ENCODE results near the gene P2RY12.
A peak's percentile ranks its signal among the peaks of the same experiment; 100 is the strongest.

The P2RY12 gene

DNA sequence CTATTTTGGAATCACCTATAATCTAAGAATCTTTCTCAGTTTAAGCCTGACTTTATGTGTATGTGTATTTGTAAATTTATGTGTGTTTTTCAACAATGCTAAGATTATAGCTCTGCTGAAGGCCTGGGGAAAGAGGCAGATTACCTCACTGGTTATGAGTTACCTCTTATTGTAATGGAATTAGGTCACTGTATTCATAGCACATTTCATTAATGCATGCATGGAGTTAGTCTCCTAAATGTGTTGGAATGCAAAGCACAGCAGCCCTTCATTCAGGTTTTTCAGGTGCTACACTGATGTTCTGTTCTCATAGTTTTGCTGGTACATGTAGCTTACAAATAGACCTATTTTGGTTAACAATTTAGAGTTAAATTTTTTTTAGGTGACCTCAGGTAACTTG, 77.4 kb downstream of the P2RY12 start:
- no peak for DNase-seq (ENCODE audit: low read depth)

DNA sequence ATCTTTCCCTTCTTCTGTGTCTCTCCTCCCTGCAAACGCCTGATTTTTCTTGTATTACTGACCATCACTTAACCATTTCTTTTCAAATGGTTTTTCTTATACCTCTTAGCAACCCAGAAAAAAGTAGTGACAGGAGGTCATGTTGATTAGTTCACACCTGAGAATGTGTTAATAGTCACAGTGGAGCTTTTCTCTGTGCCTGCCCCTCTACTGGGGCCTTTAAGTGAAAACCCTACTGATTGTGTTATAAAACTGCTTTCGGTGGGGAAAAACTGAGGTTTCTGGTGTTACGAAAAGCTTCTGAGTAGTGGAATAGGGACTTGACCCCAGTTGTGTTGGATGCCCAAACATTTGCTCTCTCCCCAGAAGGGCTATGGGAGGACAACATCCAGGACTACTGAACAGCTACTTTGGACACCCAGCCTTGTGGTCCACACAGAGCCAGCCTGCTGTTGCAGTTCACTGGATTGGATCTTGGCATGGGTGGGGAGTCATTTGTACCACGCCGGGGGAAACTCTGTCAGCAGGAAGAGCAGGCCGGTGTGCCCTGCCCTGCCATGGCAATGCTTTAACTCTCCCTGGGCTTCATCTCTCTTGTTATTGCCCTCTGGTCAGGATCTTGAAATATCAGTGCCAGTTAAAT, 78.3 kb downstream of the P2RY12 start:
- DNase-seq (ENCODE audit: low read depth): no peak

DNA sequence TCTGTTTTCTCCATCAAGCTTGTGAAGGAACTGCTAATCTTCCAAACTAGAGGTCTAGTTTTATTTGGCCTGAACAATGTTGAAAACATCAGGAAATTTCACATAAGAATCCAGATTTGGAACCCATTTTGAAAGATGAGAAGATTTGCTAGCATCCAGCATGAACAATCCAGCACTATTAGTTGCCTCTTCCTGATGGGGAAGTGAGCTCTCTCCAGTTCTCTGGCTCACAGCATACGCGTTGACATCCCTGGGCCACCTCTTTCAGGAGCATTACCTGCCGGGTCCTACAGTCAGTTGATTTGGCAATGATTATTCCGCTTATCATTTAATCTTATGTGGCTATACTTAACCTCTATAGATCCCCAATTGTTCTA, 78.8 kb downstream of the P2RY12 start:
- DNase-seq (ENCODE audit: low read depth): no peak

DNA sequence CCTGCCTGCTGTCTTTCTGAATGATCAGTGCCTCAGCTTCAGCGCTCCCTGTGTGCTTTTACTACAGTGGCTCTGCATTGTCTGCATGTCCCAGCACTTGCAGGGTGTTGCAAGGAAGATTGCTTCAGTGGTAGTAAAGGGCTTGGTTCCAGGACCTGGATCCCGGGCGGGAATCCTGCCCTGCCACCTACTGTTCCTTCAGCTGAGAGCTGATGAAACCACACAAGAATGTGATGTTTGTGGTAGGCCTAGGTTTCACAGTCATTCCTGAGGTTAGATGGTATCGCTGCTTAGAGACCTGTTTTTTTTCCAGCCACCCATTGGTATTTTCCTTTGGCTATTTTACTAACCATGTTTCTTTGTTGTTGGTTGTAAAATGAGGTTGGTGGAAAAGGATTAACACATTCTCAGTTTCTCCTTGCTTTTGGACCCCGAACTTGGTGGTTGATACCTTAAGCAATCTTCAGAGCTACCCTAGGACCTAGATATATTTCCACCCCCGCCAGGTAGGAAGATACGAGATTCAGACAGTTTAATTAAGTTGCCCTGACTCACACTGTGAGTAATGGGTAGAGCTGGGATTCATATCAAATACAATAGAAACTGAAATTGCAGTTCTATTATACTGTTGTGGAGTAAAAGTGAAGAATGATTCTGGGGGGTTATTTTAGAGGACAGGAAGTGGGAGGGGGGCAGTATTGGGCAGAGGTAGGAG, 79.3 kb downstream of the P2RY12 start:
- peak; percentile 97 for DNase-seq (ENCODE audit: low read depth)

DNA sequence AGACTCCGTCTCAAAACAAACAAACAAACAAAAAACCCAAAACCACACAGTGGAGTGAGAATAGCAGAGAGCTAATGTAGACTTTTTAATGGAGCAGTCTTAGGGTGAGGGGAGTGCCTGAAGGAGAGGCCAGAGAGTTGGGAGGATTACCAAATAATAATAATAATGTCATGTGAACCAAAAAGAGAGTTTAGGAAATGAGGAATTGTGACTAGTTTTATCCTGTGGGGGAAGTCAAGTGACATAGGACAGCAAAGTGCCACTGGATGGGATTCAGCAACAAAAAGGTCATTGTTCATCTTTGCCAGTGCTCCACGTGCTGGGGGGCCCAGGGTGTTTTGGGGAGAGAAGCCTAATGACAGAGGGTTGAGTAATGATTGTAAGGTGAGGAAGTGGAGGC, 80.8 kb downstream of the P2RY12 start:
- no peak for DNase-seq (ENCODE audit: low read depth)

DNA sequence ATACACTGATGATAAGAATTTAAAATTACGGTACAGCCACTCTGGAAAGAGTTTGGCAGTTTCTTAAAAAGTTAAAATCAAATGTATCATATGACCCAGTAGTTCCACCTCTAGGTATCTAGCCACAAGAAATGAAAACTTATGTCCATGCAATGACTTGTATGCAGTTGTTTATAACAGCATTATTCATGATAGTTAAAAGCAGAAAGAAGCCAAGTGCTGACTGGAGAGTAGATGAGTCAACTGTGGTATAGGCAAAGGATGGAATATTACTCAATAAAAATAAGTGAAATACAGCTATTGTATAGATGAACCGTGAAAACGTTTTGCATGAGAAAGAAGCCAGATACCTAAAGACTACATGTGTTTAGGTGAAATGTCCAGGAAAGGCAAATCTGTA, 82.8 kb downstream of the P2RY12 start:
- DNase-seq (ENCODE audit: low read depth): no peak

DNA sequence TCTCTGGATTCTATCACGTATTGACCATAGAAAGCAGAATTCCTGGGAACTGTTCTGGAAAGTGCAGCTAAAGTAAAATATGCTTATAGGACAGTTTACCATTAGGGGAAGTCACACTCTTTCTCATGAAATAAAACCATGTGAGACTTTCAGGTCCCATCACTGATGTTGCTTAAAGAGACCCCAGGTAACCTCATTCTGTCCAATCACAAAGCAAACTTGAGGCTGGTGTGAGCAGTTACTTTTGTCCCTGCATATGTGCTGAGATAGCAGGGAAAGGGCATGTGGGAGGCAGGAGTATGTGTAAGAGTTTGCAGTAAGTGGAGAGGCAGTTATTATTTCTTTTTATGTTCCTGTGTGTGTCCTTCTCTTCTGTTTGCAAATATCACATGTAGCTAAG, 84.0 kb downstream of the P2RY12 start:
- DNase-seq (ENCODE audit: low read depth): no peak

DNA sequence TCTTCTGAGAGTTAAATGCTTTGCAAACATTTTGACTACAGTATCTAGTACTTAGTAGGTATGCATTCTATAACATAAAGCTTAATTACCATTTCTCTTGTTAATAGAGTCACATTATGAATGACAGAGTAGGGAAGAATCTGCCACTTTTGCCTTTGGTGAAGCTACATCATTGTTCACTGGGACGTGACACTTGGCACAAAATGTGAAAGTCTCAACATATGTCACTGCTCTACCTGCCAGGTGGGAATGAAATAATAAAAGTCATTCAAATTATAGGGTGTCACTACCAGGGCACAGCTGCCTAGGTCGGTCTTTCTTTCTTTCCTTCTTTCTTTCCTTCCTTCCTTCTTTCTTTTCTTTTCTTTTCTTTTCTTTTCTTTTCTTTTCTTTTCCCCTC, 85.5 kb downstream of the P2RY12 start:
- DNase-seq (ENCODE audit: low read depth): no peak

DNA sequence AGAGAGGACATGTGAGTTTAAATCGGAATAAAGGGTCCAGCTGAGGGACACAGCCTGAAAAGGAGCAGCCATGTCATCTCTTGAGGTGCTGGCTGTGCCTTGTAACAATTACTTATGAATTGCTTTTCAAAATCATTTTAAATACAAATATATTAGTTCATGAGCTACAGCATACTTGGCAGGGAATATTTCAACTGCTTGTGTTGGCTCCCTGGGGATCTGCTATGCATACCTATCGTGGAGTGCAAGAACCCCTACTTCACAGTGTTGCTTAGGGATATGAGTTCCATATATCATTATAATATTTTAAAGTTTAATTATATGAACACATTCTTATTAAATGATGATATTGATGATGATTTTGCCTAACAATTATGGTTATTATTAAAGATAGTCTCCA, 87.1 kb downstream of the P2RY12 start:
- DNase-seq (ENCODE audit: low read depth): no peak

DNA sequence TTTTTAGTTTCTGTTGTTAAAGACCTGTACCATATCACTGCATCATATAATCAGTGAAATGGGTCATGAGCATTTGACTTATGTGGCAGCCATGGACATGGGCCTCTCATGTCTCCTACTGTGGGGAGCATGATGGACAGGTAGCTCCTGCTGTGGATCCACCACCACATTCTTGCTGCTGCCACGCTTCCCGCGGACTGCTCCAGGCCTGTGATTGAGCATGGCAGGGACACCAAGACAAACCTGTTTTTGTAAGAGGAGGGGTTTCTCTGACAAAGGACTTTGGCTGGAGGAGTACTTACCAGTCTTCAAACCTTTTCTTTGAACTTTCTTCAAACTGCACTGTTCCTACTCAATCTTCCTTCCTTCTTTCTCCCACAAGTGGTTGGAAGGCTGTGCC, 88.3 kb downstream of the P2RY12 start:
- no peak for DNase-seq (ENCODE audit: low read depth)

DNA sequence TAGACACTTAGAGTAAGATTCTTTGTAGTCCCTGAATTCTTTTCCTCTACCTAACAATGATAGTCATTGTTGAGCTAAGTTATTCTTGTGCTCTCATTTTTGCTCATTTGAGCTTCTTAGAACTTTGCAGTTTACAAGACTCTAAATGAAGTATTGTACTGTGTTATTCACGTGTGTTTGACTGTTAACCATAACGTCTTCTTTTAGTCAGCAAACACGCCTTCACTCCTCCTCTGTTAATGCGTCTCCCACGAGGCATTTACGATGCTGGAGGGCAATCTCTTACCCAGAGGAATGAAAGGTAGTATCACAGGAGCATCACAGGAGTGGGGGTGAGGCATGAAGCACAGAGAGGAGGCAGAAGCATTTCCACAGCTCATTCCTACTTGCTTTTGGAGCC, 91.4 kb downstream of the P2RY12 start:
- DNase-seq (ENCODE audit: low read depth): no peak

DNA sequence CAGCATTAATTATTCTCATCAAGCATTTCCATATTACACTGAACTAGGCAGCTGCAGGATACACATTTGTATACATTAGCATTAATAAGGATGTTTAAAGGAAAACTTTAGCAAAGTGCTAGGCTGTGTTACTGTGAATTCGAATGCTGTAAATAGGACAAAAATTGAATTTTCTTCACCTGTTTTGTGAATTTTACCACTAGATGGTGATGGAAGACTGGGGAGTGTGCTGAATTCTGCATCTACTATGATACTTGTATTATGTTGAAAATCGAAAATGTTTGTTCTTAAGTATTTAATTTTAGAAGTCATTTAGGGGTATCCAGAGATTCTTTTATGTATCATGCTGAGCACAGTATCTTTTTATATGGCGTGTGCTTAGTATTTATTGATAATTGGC, 93.9 kb downstream of the P2RY12 start:
- no peak for DNase-seq (ENCODE audit: low read depth)

DNA sequence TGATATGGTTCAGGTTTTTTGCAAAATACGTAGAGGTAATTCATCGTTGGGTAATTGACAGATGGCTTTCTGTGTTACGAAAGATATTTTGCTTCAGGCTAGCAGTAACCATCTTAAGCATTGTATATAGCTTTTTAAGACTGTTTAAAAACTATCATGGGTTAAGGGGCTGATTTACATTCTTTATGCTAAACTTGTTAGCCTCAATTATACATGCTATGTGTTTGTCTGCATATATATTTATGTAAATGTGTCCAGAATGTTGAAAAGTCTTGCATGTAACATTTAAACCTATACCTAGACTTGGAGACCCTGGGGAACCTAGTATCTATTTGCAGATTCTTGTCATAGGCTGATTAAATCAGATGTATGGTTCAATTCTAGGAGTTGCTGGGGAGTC, 95.1 kb downstream of the P2RY12 start:
- no peak for DNase-seq (ENCODE audit: low read depth)

Measured in GM04504 (cell line).